Lower leg skin (tissue), 3 donors: ENCODE measurements around the gene MPP4.

Source experiments
- CTCF ChIP-seq, 3 donors: fragments of 450-650 bp; IDR thresholded peaks; one replicate each; pipeline ENCODE4 v1.5.1; 2016; ENCODE audit warnings: antibody characterized with exemption in 3 of 3, mild to moderate bottlenecking in 3 of 3, moderate library complexity in 2 of 3
- POLR2A ChIP-seq, 2 donors: fragments of 450-650 bp; IDR thresholded peaks; one replicate each; pipeline ENCODE4 v1.6.1; 2016 to 2017; ENCODE audit warnings: antibody characterized with exemption in 2 of 2, mild to moderate bottlenecking in 1 of 2, moderate library complexity in 1 of 2

- TF ChIP-seq POLR2A (IDR thresholded peaks at IDR 0.05) (no peak), CTCF (IDR thresholded peaks at IDR 0.05) (no peak)
Observed at GRCh38 chr2:201660293-201660895, 38.0 kb downstream of the MPP4 start.
